GM21825 (cell line): Measurements from ENCODE around the gene FOLR3.
"Not testable (repeated sequence)": the region's sequence is repeated elsewhere in the genome, so short reads cannot be mapped to it uniquely, and the experiment has no call there.

Experiments used
- ATAC-seq: cut with Tn5 transposase; IDR thresholded peaks from one replicate; pipeline ENCODE4 v1.9.1; 2021; ENCODE audit warnings: mild to moderate bottlenecking, moderate library complexity; ENCODE audit not compliant: unreplicated experiment

The FOLR3 gene

DNA sequence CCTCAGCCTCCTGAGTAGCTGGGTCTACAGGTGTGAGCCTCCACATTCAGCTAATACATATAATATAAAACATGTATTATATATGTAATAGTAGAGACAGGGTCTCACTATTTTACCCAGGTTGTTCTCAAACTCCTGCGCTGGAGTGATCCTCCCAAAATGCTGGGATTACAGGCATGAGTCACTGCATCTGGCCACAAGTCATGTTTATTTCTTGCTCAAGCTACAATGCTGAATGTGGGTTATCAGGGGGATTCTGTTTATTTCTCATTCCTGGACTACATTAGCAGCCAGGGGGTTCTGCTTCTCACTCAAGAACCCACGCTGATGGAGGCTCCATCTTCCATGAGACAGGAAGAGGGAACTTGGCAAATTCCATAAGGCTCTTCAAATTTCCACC is 24.8 kb downstream of the FOLR3 start:
- no peak for ATAC-seq

DNA sequence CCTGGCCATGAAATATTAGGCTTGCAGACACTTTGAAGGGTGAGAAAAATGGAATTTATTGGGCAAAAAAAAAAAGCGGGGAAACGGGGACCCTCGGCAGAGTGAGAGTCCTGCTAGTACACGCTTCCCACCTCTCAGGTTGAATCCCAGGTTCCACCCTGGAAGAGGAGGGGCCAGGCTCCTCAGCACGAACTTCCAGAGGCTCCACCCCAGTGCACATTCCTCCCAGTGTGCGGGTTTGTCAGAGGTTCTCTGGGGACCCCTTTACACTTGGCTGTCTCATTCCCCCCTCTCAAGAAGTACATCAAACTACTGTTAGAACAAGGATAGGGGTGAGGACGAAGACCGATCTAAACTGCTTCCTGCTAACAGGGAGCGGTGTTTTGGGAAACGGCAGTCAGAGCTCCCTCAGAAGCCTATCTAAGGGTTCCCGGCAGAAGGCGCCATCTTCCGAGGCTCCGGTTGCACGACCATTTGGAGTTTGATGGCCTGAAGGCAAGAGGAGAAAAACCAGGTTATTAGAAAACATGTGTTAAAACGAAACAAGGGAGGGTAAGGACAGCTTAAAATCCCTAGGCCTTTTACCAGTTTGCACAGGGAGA is 27.5 kb downstream of the FOLR3 start:
- no peak for ATAC-seq

DNA sequence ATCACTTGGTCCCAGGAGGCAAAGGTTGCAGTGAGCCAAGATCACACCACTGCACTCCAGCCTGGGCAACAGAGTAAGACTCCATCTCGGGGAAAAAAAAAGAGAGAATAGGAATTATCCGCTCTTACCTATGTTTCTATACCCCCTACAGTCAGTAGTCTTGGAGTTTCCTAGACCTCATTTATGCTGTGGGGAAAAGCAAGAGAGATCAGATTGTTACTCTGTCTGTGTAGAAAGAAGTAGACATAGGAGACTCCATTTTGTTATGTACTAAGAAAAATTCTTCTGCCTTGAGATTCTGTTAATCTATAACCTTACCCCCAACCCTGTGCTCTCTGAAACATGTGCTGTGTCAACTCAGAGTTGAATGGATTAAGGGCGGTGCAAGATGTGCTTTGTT is 28.7 kb downstream of the FOLR3 start:
- ATAC-seq = not testable (repeated sequence)

DNA sequence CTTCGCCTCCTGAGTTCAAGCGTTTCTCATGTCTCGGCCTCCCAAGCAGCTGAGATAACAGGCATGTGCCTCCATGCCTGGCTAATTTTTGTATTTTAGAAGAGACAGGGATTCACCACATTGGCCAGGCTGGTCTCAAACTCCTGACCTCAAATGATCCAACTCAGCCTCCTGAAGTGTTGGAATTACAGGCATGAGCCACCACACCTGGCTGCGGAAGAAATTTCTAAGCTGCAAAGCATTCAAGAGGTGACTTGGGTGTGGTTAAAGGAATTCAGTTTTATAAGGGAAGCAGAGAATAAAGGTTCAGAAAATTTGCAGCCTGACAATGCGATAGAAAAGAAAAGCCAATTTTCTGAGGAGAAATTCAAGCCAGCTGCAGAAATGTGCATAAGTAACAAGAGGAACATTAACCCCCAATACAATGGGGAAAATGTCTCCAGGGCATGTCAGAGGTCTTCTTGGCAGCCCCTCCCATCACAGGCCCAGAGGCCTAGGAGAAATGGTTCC is 33.6 kb downstream of the FOLR3 start:
- ATAC-seq = not testable (repeated sequence)

DNA sequence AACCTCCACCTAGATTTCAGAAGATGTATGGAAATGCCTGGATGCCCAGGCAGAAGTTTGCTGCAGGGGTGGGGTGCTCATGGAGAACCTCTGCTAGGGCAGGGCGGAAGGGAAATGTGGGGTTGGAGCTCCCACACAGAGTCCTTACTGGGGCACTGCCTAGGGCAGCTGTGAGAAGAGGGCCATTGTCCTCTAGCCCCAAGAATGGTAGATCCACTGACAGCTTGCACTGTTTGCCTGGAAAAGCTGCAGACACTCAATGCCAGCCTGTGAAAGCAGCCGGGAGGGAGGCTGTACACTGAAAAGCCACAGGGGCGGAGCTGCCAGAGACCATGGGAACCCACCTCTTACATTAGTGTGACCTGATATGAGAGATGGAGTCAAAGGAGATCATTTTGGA is 34.2 kb downstream of the FOLR3 start:
- not testable (repeated sequence) for ATAC-seq

DNA sequence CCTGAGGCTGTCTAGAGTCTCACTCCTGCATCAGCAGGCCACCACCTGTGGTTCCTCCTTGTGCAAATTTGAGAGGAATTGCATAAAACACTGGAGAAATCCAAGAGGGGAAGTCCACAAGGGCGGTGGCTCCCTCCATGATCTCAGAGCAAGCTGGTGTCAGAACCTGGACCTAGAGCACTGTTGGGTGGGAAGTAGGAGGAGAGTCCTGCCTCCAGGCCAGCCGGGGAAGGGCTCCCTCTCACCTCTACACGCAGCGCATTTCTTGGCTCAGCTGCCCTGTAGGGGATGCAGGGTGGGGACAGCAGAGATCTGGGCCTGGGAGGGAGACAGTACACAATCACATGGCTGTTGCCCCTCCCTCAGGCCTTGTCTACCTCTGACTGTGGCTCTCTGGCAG is 36.5 kb downstream of the FOLR3 start:
- ATAC-seq = not testable (repeated sequence)

DNA sequence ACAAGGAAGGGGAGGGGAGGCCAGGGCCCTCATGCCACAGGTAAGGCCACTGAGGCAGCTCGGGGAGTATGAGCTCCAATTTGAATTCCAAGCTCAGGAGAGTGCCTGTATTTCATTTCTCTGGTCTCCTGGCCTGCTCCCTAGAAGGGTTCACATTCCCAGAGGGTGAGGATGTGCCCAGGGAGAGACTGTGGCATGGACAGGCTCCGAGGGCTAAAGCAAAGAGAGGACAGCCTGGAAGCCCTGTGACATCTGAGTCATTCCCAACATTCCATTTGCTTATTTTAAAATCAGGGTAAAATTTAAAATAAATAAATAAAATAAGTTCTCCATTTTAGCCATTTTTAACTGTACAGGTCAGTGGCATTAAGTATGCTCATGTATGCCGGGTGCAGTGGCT is 37.8 kb downstream of the FOLR3 start:
- ATAC-seq = no peak

DNA sequence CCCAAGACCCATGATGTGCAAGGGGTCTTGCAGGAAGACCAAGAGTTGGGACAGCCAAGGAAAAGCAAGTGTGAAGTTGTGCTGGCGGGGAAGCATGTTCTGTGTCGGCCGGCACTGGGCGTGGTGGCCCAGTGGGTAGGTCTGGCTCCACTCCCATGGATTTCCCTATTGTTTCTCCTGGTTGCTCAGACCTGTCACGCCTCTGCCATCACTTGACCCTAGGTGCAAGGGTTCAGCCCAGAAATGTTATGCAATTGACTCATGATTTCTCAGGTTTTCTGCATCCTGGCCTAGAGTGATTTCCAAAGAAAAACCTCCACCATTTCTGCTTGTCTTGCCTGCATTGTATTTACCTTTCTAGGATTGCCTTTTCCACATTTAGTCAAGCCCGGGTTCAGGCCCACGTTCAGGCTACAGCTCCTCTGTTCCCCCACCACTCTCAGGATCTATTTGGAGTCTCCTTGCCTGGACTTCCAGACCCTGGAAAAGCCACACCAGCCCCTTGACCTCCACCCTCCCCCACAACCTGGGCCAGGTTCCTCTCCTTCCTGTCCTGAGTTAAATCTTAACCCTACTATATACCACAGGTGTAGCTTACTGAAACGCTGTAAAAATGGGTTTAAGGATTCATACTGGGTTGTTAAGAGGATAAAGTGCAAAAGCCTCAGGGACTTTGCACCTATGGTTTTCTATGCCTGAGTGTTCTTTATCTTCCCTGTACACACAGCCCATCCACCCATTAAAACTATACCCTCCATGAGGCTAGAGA is 39.0 kb downstream of the FOLR3 start:
- ATAC-seq = no peak

DNA sequence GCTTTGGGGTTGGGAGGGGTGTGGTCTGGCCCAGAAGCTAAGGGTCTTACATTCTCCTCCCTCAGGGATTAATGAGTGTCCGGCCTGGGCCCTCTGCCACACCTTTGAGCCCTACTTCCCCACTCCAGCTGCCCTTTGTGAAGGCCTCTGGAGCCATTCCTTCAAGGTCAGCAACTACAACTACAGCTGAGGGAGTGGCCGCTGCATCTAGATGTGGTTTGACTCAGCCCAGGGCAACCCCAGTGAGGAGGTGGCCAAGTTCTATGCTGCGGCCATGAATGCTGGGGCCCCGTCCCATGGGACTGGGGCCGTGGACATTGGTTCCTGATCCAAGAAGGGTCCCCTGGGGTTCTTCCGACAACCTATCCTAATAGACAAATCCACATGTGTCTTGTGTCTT is 42.1 kb downstream of the FOLR3 start:
- ATAC-seq = no peak

DNA sequence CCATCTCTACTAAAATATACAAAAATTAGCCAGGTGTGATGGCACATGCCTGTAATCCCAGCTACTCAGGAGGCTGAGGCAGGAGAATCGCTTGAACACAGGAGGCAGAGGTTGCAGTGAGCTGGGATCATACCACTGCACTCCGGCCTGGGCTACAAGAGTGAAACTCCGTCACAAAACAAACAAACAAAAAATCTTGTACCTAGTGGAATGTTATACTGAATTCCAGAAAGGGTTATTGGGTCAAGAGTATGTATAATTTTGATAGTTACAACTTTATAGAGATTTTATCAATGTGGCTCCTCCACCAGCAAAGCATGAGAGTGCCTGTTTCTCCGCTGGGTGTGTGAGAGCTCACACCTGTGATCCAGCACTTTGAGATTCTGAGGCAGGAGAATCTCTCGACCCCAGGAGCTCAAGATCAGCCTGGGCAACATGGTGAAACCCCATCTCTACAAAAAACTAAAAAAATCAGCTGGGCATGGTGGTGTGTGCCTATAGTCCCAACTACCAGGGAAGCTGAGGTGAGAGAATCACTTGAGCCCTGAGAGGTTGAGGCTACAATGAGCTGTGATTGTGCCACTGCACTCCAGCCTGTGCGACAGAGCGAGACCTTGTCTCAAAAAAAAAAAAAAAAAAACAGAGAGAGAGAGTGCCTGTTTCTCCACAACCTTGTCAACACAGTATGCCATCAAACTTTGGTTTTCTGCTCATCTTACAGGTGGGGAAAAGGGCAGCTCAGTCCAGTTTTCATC is 43.7 kb downstream of the FOLR3 start:
- ATAC-seq = no peak

DNA sequence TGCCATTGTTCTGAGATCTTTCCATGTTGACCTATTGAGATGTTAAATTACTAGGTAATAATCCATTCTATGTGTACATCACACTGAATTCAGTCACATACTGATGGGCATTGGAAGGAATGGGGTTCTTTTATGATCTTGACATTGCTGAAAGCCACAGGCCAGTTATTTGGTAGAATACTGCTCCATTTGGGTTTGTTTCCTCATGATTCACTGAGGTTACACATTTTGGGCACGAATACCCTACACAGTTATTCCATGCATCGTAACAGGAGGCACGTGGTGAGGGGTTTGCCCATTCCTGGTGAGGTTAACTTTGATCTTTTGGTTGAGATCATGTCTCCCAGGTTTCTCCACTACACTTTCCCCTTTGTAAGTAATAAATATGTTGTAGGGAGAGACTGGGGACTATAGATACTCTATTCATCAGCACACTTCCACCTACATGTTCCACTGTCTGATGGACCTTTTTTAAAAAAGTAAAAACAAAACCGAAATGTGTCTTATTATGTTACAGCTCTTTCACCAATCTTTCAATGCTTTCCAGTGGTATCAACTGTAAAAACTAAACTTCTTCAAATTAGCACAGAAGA is 44.4 kb downstream of the FOLR3 start:
- ATAC-seq = no peak

DNA sequence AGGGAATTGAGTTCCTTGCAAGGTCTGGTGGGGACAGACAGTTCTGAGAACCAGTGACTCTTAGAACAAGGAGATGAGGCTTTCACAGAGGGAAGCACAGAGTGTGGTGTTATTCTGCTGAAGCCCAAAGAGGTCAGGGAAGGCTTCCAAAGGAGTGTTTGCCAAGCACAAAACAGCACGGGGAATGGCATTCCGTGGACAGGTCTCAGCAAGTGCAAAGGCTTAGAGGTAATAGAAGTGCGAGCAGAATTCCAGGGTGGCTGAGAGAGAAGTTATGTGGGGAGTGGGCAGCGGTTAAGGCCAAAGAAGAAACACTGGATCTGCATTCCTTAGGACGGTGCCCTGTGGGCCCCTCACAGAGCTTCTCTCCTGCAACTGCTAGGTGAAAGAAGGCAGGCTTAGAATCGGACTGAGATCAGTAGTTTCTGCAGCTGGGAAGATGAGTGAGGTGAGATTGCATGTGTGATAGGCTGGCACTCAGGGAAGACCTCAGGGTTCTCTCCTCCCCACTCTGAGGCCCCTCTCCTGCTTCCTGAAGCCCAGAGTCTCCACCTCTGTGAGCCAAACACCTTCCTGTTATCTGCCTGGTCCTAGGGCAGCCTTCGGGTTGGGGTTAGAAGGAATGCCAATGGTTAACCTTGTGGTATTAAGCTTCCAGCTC is 45.5 kb downstream of the FOLR3 start:
- ATAC-seq = not testable (repeated sequence)

DNA sequence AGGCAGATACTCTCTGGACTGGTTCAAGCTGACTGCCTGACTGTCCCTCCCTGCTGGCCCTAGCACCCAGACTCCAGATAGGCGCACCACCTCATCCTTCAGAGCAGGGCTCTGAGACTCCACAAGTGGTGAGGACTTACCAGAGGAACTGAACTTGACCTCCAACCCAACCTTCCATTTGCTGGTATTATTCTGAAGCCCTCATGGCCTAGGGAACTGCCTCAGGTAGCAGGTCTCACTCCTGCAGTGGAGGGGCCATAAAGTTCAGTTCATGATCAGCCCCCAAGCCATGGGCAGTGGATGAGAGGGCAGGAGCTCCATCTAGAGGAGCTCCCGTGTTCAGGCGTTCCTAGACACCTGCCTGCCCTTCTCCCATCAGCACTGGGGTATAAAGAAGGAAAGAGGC is 46.0 kb downstream of the FOLR3 start:
- ATAC-seq = not testable (repeated sequence)

DNA sequence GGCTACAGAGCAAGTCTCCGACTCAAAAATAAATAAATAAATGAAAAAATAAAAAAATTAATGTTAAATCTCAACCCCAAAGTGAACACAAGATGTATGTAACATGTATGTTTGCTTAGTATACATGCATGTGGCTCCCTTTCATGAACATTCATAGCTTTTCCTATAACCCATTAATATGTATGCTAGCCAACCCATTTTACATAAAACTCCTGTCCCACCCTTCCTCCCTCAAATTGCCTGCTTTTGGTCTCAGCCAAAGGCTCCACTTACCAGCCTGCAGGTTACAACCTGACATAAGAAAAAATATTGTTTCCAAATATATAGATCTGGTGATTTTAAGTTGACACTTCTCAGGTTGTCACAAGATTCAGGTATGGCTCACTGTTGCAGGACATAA is 52.7 kb downstream of the FOLR3 start:
- ATAC-seq = no peak
